Skin epidermis (tissue), 12 donors: Measurements from ENCODE around the gene TMOD2.
A peak's percentile ranks its signal among the peaks of the same experiment; 100 is the strongest.

Experiments
- H3K27ac ChIP-seq, 21 experiments: fragments of 200-600 bp; sonication (generic) in 11 of 21; one replicate each; pipeline ENCODE4 v1.5.0; 2020; ENCODE audit warnings: mild to moderate bottlenecking in 3 of 21, inconsistent platforms in 2 of 21, moderate library complexity in 2 of 21
- H3K4me3 ChIP-seq, 7 experiments: fragments of 200-600 bp; sonication (generic) in 2 of 7; one replicate each; pipeline ENCODE4 v1.5.0; 2020; ENCODE audit warnings: inconsistent platforms in 2 of 7, mild to moderate bottlenecking in 2 of 7, moderate library complexity in 1 of 7

The TMOD2 gene

DNA sequence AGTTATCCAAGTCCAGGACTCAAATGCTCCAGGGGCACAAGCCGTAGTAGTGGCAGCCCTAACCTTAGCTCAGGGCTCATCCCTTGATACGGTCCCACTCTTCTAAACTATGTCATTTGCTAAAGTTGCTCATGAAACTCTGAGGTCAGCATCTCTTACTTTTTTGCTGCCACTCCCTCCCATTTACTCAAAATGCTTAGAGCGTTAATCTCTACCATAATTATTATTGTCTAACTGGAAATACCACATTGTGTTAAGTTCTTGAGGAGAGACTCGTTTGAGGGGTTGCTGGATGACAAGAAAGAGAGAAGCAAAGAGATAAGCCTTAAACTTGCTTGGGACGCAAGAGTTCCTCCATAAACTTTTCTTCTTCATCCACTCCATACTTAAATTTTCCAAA is 51.2 kb downstream of the TMOD2 start:
- Histone ChIP-seq H3K4me3 (no peak overlapping the region), H3K27ac (no peak overlapping the region)

GRCh38 chr15:51803965-51804364 is 52.6 kb downstream of the TMOD2 start:
- Histone ChIP-seq H3K4me3 (no peak overlapping the region), H3K27ac (no peak overlapping the region)

DNA sequence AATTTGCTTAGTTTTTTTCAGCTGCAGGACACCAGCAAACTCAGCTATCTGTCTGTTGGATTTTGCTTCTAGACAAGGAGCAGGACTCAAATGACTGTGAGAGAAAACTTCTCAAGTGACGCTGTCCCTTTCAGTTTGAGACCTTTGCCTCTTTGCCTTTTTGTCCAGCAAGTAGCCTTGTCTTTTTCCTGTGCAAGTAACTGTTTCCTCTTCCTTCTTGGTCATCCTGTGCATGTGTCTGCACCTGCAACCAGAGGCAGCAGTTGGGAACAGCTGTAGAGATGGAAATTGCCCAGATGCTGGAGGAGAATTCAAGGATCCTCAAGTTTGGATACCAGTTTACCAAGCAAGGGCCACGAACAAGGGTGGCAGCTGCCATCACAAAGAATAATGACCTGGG is 54.7 kb downstream of the TMOD2 start:
- H3K4me3 ChIP-seq, result no peak overlapping the region
- H3K27ac ChIP-seq, result no peak overlapping the region

DNA sequence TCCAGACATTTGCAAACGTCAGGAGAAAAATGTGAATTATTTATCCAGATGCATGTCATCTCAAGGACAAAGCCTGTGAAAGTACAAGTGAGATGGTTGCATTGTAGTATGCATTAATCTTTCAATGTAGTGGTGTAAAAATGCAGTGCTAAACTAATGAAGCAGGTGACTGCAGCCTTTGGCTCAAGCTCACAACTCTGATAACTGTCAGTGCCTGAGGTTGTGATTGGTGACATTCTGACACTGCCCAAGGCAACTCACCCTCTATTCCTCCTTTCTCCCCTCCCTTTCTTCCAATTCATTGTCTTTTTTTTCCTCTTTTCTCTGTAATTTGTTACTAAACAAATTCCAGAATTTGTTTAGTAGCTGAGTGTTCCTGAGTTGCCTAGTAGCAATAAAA is 58.1 kb downstream of the TMOD2 start:
- Histone ChIP-seq H3K27ac (no peak overlapping the region), H3K4me3 (no peak overlapping the region)

DNA sequence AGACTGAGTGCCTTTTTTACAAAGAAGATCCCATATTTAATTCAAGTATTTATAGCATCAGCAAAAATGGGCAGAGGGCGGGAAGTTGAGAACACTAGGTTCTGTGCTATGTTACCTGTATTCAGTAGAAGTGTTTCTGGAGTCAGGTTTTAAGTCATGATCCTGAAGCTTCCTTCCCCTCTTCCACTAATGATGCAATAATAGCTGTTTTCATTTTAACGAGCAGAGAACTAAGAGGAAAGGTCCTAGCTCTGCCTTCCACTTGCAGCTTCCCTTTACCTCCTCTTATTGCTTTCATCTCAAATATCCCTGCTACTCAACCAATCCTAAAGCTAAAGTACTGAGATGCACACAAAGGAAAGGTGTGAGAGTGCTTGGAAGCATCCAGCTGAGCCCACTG is 61.2 kb downstream of the TMOD2 start:
- Histone ChIP-seq H3K27ac (no peak overlapping the region), H3K4me3 (no peak overlapping the region)

GRCh38 chr15:51814606-51815005 is 63.2 kb downstream of the TMOD2 start:
- Histone ChIP-seq H3K4me3 (no peak overlapping the region), H3K27ac (no peak overlapping the region)

- H3K27ac ChIP-seq, result no peak overlapping the region
- H3K4me3 ChIP-seq, result no peak overlapping the region
These were observed 65.2 kb downstream of the TMOD2 start for GRCh38 chr15:51816611-51817010.

- no peak overlapping the region for H3K4me3 ChIP-seq
- no peak overlapping the region for H3K27ac ChIP-seq
These were observed 66.8 kb downstream of the TMOD2 start for GRCh38 chr15:51818150-51818549.

DNA sequence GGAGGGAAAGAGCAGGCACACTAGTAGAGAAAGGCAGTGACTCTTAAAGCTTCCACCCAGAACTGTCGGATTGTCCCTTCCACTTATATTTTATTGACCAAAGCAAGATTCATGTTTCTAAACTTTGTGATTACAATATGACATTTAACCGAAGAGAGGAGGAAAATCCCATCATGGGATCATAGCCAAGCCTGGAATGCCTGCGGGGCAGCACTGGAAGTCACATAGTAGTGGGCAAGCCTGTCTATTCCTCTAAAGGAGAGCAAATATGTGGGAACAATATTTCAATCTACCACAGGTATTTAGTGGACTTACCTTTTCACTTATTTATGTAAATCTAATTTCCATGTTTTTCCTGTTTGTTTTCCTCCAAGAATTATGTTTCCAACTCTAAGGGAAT is 74.3 kb downstream of the TMOD2 start:
- H3K4me3 ChIP-seq, result no peak overlapping the region
- H3K27ac ChIP-seq, result no peak overlapping the region

DNA sequence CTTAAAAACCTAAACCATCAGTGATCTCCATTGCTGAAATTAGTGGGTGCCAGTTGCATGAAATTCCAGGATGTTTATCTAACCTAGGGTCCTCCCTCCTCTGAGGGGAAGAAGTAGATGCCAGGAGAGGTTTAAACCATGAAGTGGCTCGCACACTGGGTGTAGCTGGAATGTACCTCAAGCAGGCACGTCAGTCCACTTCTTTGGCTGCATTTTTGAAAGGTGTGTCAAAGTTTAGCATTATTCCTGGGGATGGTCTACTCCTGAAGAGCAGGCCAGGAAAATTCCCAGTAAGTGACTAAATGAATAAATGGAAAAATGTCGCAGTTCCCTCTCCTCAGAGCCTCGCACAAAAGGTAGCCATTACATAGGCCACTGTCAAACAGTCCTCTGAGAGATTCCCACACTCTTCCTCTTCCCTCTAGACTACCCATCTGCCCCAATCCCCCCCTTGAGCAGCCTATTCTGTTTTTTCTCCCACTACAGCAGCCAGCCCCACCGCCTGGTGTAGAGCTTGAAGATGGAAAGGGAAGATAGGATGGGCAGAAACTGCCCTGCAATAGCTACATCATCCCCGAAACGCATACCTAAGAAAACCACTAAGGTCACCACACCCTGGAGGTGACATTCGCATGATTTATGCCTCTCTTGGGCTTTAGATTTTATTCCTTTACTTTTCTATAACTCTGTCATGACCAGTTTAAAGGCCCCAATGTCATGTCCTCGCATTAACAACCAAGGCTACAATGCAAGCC is 77.4 kb downstream of the TMOD2 start:
- Histone ChIP-seq H3K4me3 (no peak overlapping the region), H3K27ac (peak overlapping the region in 4 of 21 experiments; percentile 94 to 99 (median 98))

DNA sequence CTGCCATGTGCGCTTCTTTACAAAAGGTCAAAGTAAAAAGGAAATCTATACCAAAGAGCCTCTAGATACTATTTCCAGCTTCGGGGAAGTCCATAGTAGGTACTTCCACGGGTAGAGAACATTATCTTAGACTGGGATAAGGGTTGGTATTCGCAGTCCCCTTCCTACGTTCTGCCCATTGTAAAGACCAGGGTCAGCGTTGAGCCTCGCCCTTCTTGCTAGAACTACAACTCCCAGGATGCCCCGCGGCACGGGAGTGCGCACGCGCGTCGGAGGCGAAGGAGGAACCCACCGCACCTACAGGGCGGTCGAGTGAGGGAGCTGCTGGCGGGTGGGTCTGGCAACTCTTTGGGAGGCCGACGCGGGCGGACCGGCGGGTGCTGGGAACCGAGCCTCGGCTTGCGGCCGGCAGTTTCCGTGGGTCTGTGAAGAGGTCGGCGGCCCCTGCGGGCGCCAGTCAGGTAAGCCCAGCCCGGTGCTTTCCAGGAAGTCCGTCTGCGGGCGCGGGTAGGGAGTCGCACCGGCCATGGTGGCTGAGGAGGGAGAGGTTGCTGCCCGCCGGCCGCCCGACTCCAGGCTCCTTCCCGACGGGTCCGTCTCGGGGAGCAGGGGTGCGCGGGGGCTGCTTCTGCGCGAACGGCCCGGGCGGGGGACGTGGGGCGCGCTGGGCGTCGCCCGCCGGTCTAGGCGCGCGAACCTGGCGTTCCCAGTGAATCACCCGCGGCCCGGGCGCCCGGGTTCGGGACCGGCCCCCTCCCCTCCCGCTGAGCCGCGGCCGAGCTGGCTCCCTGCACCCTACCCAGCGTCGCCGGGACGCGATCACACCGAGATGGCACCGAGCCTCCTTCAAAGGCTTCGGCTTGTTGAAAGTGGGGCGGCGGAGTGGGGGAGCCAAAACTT is 78.2 kb downstream of the TMOD2 start, which contains the start of gene TMOD3:
TMOD3 (plus strand) TSS at position 278 of the 900 bp plus-strand sequence. CDS start 33,232 bp downstream, outside the sequence.
- H3K27ac ChIP-seq, result peak within 1 kb of the TSS; percentile 90 to 99 (median 97)

GRCh38 chr15:51830276-51830806 is 78.9 kb downstream of the TMOD2 start:
- peak overlapping the region; percentile 90 to 99 (median 97) for H3K27ac ChIP-seq

More for the DNA sequence above, 78.2 kb downstream of the TMOD2 start, which contains the start of gene TMOD3:
- peak within 1 kb of the TSS; percentile 62 to 100 (median 84) for H3K4me3 ChIP-seq

DNA sequence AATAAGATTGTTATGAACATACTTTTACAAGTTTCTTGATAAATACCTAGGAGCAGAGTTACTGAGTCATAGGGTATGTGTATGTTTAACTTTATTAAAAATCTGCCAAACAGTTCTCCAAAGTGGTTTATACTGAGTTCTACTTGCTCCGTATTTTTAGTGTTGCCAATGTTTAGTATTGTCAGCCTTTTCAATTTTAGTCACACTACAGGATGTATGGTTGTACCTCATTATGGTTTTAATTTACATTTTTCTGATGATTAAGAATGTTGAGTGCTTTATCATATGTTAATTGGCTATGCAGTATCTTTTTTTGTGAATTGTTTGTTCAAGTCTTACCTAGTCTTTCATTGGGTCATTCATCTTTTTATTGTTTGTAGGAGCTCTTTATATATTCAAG is 82.4 kb downstream of the TMOD2 start:
- H3K4me3 ChIP-seq, result no peak overlapping the region
- no peak overlapping the region for H3K27ac ChIP-seq

More at GRCh38 chr15:51830276-51830806, 78.9 kb downstream of the TMOD2 start:
- H3K4me3 ChIP-seq, result peak overlapping the region; percentile 62 to 100 (median 84)

- Histone ChIP-seq H3K4me3 (no peak overlapping the region), H3K27ac (peak overlapping the region in 4 of 21 experiments; percentile 24 to 61 (median 39))
These were observed 86.4 kb downstream of the TMOD2 start for GRCh38 chr15:51837792-51838251.

GRCh38 chr15:51838270-51838669 is 86.9 kb downstream of the TMOD2 start:
- Histone ChIP-seq H3K27ac (peak overlapping the region in 4 of 21 experiments; percentile 24 to 61 (median 39)), H3K4me3 (no peak overlapping the region)

GRCh38 chr15:51840692-51841091 is 89.3 kb downstream of the TMOD2 start:
- H3K4me3 ChIP-seq, result no peak overlapping the region
- H3K27ac ChIP-seq, result no peak overlapping the region

DNA sequence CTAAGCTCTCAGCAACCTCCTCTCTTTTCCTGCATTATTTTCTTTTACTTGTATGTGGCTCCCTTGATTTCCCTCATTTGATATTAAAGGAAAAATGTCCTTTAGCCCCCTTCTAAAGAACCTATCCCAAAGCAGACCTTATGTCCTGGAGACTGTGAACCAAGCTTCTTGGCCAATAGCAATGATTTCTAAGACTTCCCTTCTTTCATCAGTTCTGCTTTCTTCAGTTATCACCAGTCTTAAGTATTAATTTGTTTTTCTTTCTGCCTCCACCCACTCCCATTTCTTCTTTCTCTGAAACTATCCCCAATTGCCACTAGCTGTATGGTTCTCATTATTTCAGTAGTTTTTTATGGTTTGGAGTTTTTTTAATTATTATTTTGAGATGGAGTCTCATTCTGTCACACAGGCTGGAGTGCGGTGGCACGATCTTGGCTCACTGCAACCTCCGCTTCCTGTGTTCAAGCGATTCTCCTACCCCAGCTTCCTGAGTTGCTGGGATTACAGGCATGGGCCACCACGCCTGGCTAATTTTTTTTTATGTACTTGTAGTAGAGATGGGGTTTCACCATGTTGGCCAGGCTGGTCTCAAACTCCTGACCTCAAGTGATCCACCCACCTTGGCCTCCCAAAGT is 90.1 kb downstream of the TMOD2 start:
- Histone ChIP-seq H3K27ac (peak overlapping the region in 7 of 21 experiments; percentile 7 to 58 (median 27)), H3K4me3 (no peak overlapping the region)

GRCh38 chr15:51842265-51842664 is 90.9 kb downstream of the TMOD2 start:
- H3K27ac ChIP-seq, result peak overlapping the region in 10 of 21 experiments; percentile 3 to 58 (median 25)
- H3K4me3 ChIP-seq, result no peak overlapping the region

DNA sequence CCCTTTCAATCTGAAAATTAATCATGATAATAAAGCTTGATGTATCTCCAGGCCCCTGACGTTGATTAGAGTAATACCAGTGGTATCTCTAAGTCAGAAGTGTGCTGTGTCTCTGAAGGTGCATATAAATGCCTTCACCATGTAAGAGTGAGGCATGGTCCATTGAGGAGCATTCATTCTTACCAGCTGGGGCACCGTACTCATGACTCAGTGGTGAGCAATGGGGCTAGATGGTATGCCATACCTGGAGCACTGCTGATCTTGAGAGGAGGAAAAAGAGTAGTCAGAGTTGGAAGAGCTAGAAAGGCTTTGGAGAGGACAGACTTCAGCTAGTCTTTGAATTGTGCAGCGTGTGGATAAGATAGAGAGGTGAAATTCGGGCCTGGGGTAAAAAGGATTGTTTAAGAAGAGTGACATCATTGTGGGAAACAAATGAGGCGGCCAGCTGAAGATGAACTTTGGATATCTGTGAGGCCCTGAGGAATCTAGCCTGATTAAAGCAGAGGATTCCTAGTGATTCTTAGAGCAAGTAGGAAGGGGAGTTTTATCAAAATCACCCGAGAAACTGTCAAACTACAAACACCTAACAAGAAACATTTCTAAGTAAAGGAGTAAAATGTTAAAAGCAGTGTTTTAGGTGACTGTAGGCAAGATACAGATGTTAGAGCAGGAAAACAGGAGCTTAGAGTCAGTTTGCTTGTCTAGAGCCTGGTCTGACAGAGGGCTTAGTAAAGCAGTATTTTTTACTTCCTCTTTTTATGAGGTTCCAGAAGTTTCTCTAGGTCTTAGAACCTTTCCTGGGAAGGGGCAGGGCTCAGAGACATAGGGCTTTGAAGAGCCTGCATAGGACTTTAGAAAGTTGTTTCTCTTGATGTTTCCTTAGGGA is 91.7 kb downstream of the TMOD2 start:
- Histone ChIP-seq H3K4me3 (no peak overlapping the region), H3K27ac (peak overlapping the region in 11 of 21 experiments; percentile 2 to 64 (median 30))
